GM19324 (cell line): Measurements from ENCODE around the gene RTP5.
"Not testable (repeated sequence)": the region's sequence is repeated elsewhere in the genome, so short reads cannot be mapped to it uniquely, and the experiment has no call there.

ENCODE experiments used
- ATAC-seq: cut with Tn5 transposase; IDR thresholded peaks from one replicate; pipeline ENCODE4 v1.9.1; 2021; ENCODE audit warnings: mild to moderate bottlenecking, moderate library complexity; ENCODE audit not compliant: unreplicated experiment, low FRiP score

The RTP5 gene

DNA sequence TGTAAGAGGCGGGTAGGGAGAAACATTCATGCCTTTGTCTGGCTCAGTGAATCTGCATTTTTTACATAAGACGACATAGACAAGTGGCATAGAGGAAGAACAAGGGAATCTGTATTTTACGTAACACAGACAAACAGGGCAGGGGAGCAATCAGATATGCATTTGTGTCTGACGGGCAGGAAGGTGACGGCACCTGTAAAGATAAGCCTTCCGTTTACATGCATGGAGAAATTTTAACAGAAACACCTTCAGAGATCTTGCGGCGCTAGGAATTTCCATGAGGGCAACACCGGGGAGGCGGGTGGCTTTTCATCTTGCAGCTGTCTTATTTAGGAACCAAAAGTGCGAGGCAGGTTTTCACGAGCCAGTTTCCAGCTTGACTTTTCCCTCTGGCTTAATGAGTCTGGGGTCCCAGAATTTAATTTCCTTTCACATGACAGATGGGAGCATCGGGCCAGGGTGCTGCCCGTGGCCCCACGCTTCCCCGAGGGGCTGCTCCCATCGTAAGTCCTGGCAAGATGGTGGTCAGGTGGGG is 42.6 kb downstream of the RTP5 start:
- ATAC-seq, result no peak

DNA sequence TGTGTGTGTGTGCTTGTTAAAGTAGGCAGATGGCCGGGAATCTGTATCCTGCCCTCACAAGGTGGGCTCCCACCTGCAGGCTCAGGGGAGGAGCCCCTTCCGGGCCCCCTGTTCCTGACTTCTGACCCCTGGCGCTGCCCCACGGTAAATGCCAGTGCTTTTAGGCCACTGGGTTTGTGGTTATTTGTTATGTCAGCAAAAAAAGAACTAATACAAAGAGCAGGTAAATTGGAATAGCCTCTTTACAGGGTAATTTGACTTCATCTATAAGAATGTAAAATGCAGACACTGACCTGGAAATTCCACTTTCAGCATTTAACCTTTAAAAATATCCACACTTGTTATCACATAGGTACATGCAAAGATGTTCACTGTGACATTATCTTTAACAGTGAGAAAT is 44.2 kb downstream of the RTP5 start:
- no peak for ATAC-seq

DNA sequence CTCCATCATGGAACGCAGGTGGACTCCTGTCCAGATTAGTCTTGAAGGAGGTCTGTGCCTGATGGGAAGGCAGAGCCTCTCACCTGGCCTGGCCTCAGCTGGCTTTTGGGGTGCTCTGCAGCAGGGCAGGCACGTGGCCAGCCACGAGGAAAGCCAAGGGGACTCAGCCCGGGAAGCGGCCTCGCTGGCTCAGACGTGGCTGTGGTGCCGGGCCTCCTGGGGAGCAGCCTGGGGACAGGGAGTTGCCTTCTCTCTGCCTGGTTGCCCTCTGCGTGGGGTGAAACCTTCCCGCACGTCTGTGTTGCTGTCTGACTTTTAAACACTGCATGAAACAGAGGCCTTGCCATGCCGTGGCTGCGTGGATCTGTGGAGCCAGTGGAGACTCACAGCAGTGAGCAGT is 45.0 kb downstream of the RTP5 start:
- ATAC-seq, result no peak

DNA sequence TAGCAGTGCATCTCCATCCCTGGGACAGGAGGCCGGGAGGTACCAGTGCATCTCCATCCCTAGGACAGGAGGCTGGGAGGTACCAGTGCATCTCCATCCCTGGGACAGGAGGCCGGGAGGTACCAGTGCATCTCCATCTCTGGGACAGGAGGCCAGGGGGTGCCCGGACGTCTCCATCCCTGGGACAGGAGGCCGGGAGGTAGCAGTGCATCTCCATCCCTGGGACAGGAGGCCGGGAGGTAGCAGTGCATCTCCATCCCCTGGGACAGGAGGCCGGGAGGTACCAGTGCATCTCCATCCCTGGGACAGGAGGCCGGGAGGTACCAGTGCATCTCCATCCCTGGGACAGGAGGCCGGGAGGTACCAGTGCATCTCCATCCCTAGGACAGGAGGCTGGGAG is 52.1 kb downstream of the RTP5 start:
- not testable (repeated sequence) for ATAC-seq

DNA sequence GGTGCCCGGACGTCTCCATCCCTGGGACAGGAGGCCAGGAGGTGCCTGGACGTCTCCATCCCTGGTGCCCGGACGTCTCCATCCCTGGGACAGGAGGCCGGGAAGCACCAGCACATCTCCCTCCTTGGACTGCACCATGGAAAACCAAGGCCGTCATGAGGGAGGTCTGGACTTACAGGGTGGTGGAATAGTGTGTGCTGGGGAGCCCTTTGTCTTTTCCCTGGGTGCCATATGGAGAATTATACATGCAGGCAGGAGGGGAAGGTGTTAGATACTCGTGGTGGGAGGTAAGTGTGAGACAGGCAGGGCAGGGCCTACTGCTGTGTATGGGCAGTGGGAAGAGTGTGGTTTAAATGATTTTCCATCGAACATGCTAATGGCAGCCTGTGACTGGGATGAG is 52.9 kb downstream of the RTP5 start:
- no peak for ATAC-seq

DNA sequence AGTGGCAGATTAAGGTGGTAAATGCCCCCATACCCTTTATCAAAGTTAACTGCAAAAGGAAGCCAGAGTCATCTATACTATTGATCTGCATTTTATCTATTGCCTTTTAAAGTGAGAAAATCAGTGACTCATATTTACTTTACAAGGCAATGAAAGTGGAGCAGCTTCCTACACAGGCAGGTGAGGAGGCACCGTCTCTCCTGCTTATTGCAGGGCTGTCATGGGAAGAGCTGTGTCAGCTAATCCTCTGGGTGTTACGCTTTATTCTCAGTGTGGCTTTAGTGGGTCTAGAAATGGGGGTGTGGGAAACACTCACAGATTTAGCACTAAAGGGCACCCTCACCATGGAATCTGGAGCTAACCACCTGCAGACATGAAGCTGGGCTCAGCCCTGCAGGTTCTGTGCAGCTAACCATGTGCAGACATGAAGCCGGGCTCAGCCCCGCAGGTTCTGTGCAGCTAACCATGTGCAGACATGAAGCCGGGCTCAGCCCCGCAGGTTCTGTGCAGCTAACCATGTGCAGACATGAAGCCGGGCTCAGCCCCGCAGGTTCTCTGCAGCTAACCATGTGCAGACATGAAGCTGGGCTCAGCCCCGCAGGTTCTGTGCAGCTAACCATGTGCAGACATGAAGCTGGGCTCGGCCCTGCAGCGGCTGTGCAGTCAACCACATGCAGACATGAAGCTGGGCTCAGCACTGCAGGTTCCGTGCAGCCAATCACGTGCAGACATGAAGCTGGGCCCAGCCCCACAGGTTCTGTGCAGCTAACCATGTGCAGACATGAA is 53.5 kb downstream of the RTP5 start:
- ATAC-seq, result not testable (repeated sequence)
